Activated CD4-positive, alpha-beta memory T cell treated with anti-CD3 and anti-CD28 coated beads for 36 hours (primary cell): Measurements from ENCODE around the gene SGO2. TPM values are rescaled to one million over a fixed set of nuclear protein-coding genes. Genes with fewer than 3 reads are reported as not detected.
"Not testable (repeated sequence)": the region's sequence is repeated elsewhere in the genome, so short reads cannot be mapped to it uniquely, and the experiment has no call there.

ENCODE experiments used
- CTCF ChIA-PET: fragments of 350-600 bp; sonication (Branson Sonifier 250); formaldehyde crosslinking; loops from one replicate; lab custom pipeline; 2021; ENCODE audit warnings: antibody characterized with exemption, inconsistent platforms; lab: Charles Lee
- POLR2A ChIA-PET: fragments of 350-600 bp; sonication (Branson Sonifier 250); formaldehyde crosslinking; loops from one replicate; lab custom pipeline; 2021; ENCODE audit warnings: antibody characterized with exemption; lab: Charles Lee
- DNase-seq: peaks from one replicate; pipeline ENCODE4 v3.0.0-alpha.2; 2020
- H3K27ac Mint-ChIP-seq: one replicate; pipeline ENCODE4 v1.8.0; 2021; ENCODE audit warnings: mixed read lengths
- H3K27me3 Mint-ChIP-seq: one replicate; pipeline ENCODE4 v1.8.0; 2021; ENCODE audit warnings: mixed read lengths
- H3K36me3 Mint-ChIP-seq: one replicate; pipeline ENCODE4 v1.8.0; 2021; ENCODE audit warnings: mixed read lengths
- H3K4me1 Mint-ChIP-seq: one replicate; pipeline ENCODE4 v1.8.0; 2021; ENCODE audit warnings: low read depth, mixed read lengths
- H3K4me3 Mint-ChIP-seq: one replicate; pipeline ENCODE4 v1.8.0; 2021; ENCODE audit warnings: mild to moderate bottlenecking, mixed read lengths
- H3K9me3 Mint-ChIP-seq: one replicate; pipeline ENCODE4 v1.8.0; 2021; ENCODE audit warnings: mixed read lengths
- intact Hi-C: fragments of 100-400 bp; cut with micrococcal nuclease; formaldehyde crosslinking; loops from one replicate; pipeline ENCODE4 v1.15.1; 2023
- total RNA-seq, 2 experiments: library from RNA; stranded (reverse); gene quantifications; one replicate each; pipeline ENCODE4 v1.2.3, GENCODE V29; 2021

The SGO2 gene
- total RNA-seq, 2 experiments from 2014 or later: 40.5 to 40.7 TPM

DNA sequence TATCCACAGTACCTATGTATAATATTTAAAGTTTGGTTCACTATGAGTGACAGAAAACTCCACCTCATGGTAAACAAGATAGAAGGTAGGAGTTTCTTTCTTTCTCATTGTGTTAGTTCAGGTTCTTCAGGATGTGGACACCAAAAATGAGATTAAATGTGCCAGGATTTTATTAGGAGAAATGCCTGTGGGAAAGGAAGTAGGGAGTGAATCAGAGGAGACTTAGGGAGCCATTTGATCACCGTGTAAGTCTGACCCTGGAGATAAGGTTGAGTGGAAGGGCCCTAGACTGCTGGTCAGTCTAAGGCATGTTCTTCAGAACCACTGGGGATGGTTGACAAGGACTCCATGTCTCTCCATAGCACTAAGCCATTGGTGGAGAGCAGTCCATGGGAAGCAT is 67.9 kb downstream of the SGO2 start:
- no peak for DNase-seq
- CTCF ChIA-PET: no interaction called here
- H3K4me1 Mint-ChIP-seq: no peaks in the 10 kb centered on the region
- H3K27ac Mint-ChIP-seq: no peak overlapping the region
- H3K4me3 Mint-ChIP-seq: no peak overlapping the region
- POLR2A ChIA-PET: no interaction called here
- peaks cover 7% of the 10 kb centered on the region for H3K27me3 Mint-ChIP-seq
- H3K36me3 Mint-ChIP-seq: no peaks in the 10 kb centered on the region
- intact Hi-C loops: no loop called here
- no peaks in the 10 kb centered on the region for H3K9me3 Mint-ChIP-seq

DNA sequence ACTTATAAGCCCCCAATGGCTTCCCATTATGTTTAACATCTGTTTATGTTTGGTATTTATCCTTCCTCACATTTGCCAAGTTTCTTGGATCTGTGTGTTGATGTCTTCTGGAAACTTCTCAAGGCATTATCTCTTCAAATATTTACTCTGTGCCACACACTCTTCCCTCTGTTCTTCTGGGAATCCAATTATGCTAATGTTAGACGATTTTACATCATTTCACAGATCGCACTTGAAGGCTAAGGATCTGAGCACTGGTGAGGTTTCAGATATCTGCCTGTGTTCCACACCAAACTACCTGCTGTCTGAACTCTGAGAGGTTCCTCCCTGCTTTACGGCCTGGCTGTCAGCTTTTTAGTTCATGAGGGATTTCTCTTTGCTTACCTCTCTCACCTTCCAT is 69.9 kb downstream of the SGO2 start:
- Mint-ChIP-seq H3K27me3 (peaks cover 10% of the 10 kb centered on the region), H3K4me1 (no peaks in the 10 kb centered on the region), H3K27ac (no peak overlapping the region), H3K9me3 (no peaks in the 10 kb centered on the region), H3K36me3 (no peaks in the 10 kb centered on the region), H3K4me3 (no peak overlapping the region)
- ChIA-PET CTCF (no interaction called here), POLR2A (no interaction called here)
- DNase-seq: no peak
- intact Hi-C loops: no loop called here

DNA sequence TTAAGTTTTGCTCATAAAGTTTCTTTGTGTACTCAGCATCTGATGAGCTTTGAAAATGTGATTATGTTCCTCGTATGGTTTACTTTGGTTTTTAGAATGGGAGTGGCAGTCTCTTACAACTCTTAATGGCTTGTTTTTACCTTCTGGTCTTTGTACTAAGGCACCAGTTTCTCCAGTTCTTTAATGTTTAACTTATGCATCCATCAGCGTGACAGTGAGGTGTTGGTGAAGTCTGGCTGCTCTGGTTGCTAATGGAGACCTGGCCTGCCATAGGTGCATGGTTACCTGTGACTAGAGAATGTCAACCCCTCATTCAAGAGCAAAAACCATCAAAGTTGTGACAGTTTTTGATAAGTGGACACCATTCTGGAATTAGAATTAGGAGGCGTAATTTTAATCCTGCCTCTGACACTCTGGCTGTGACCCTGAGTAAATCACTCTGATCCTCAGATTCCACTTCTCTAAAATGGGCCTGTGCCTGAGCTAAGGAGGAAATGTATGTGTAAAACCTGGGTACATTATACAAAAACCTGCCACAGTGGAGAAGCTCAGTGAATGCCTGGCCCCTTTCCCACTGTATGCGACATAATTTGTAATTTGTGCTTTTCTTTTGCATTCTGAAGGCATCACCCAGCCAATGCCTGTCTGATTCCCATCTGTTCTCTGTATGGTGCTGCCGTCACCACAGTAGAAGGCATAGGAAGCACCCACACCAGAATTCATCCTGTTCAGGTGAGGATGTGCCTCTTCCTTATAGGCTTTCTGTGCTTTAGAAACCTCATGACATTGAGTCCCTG is 71.0 kb downstream of the SGO2 start:
- CTCF ChIA-PET: no interaction called here
- Mint-ChIP-seq H3K36me3 (no peaks in the 10 kb centered on the region), H3K4me1 (no peaks in the 10 kb centered on the region), H3K4me3 (no peak overlapping the region), H3K9me3 (no peaks in the 10 kb centered on the region), H3K27ac (no peak overlapping the region), H3K27me3 (peaks cover 10% of the 10 kb centered on the region)
- POLR2A ChIA-PET: no interaction called here
- intact Hi-C loops: no loop called here
- DNase-seq: no peak

DNA sequence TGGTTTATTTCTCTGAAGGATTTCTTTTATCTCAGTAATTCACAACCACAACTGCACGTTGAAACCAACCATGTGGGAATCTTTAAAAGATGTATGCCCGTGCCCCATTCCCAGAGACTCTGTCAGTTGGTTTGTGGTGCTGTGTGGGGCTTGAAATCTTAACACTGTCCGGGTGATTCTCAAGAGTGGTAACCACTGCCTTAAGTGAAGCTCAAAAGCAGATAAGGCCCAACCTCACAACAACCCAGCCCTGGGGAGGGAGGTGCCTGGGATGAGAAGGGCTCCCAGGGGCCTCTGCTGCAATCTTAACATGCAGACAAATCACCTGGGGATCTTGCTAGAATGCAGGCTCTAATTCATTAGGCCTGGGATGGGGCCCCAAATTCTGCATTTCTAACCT is 73.2 kb downstream of the SGO2 start:
- no peak for DNase-seq
- ChIA-PET POLR2A (no interaction called here), CTCF (no interaction called here)
- no peak overlapping the region for H3K27ac Mint-ChIP-seq
- intact Hi-C loops: no loop called here
- no peaks in the 10 kb centered on the region for H3K9me3 Mint-ChIP-seq
- no peaks in the 10 kb centered on the region for H3K4me1 Mint-ChIP-seq
- H3K27me3 Mint-ChIP-seq: peaks cover 8% of the 10 kb centered on the region
- H3K4me3 Mint-ChIP-seq: no peak overlapping the region
- H3K36me3 Mint-ChIP-seq: no peaks in the 10 kb centered on the region

DNA sequence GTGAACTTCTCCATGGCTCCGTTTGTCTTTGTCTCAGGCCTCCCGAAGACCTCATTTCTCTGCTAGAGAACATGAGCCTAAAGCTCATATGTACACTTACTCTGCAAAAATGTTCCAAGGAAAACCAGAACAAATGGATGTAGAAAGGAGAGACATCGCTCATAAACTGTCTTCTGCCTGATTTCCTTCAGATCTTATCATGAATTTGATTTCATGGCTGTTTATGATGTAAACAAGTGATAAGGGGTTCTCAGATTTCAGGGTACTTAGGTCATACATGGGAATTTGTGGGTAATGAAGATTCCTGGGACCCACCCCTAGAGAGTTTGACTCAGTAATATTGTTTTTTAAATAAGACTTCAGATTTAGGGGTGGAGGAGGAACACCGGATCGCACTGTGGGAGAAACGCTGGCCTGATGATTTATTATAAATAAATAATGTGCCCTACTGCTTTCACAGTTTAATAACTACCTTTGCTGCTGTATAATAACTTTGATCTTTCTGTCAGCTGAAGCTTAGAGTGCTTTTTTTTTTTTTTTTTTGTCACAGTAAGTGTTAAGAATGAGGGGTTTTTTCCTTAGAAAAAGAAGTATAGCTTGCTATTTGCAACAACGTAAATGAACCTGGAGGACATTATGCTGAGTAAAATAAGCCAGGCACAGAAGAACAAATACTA is 74.7 kb downstream of the SGO2 start:
- CTCF ChIA-PET: no interaction called here
- Mint-ChIP-seq H3K27me3 (peaks cover 8% of the 10 kb centered on the region), H3K9me3 (no peaks in the 10 kb centered on the region), H3K4me1 (no peaks in the 10 kb centered on the region), H3K36me3 (no peaks in the 10 kb centered on the region), H3K27ac (no peak overlapping the region), H3K4me3 (no peak overlapping the region)
- DNase-seq: no peak
- POLR2A ChIA-PET: no interaction called here
- intact Hi-C loops: no loop called here

DNA sequence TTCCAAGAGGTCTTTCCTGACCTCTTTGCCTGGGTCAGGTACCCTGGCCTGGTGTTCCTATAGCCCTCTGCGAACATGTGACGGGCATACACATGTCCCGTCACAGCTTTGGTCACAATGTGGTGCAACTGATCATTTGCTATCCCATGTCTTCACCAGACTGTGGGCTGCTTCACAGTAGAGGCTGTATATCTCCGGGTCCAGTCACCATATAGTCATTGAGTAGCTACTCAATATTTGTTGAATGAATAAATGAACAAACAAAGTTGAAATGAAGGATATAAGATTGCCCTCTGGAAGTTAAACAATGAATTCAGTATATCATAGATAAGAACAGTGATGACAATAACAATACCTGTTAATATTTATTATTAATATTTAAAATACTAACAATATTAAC is 76.6 kb downstream of the SGO2 start:
- no peaks in the 10 kb centered on the region for H3K9me3 Mint-ChIP-seq
- ChIA-PET CTCF (no interaction called here), POLR2A (interaction anchor here (0.5 to 1.0 kb wide), 2 partner anchors 19 to 658 kb away, joined by 3 read pairs; partner anchors contain the start of gene CASP8)
- no peaks in the 10 kb centered on the region for H3K4me1 Mint-ChIP-seq
- DNase-seq: no peak
- intact Hi-C loops: no loop called here
- H3K27ac Mint-ChIP-seq: no peak overlapping the region
- peaks cover 6% of the 10 kb centered on the region for H3K27me3 Mint-ChIP-seq
- no peak overlapping the region for H3K4me3 Mint-ChIP-seq
- H3K36me3 Mint-ChIP-seq: no peaks in the 10 kb centered on the region

DNA sequence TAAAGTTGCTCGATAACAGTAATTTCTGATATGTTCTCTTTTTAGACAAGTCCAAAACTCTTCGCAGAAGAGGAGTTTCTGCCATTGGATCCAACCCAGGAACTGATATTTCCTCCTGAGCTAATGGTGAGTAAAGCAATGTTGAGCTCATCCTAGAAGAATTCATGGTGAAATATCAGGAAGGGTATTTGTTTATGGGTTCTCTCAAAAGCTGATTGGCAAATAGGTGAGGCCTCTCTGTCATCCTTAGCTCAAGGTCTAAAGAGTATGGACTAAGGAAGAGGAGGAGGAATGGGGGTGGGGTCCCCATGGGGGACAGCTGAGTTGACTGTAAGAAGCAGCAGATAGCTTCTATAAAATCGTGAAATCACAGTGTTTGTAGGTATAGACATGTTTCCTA is 78.0 kb downstream of the SGO2 start:
- POLR2A ChIA-PET: no interaction called here
- Mint-ChIP-seq H3K9me3 (no peaks in the 10 kb centered on the region), H3K36me3 (no peaks in the 10 kb centered on the region), H3K27ac (no peak overlapping the region), H3K4me1 (no peaks in the 10 kb centered on the region), H3K4me3 (no peak overlapping the region), H3K27me3 (peaks cover 5% of the 10 kb centered on the region)
- intact Hi-C loops: no loop called here
- CTCF ChIA-PET: no interaction called here
- DNase-seq: no peak

DNA sequence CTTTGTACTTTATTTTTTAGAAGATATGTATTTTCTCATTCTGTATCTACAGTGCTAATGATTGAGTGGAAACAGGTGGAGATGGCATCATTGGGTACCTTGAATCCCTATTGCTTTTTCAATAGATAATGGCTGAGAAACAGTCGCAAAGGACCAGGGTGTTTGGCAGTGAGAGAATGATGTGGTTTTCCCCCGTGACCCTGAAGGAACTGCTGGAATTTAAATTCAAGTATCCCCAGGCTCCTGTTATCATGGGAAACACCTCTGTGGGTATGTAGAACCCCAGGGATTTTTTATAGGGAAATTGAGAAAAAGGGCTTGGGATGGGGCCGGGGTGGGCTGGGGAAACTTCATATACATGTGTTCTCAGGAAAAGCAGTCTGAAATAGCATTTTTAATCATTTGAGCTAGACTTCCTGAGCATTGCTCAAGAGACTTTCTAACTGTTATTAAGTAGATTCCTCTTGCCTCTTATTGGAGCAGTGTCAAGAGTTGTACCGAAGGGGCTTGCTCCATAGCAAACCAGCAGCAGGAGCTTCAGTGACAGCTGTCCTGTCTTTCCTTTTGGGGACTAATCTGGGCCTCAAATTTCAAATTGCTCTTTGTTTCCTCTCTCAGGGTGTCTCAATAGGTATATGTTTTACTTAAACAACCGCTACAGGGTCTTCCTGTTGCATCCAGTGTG is 78.7 kb downstream of the SGO2 start:
- Mint-ChIP-seq H3K4me1 (no peaks in the 10 kb centered on the region), H3K27me3 (peaks cover 5% of the 10 kb centered on the region), H3K4me3 (no peak overlapping the region), H3K9me3 (no peaks in the 10 kb centered on the region), H3K36me3 (no peaks in the 10 kb centered on the region), H3K27ac (no peak overlapping the region)
- intact Hi-C loops: no loop called here
- DNase-seq: no peak
- ChIA-PET CTCF (no interaction called here), POLR2A (no interaction called here)

DNA sequence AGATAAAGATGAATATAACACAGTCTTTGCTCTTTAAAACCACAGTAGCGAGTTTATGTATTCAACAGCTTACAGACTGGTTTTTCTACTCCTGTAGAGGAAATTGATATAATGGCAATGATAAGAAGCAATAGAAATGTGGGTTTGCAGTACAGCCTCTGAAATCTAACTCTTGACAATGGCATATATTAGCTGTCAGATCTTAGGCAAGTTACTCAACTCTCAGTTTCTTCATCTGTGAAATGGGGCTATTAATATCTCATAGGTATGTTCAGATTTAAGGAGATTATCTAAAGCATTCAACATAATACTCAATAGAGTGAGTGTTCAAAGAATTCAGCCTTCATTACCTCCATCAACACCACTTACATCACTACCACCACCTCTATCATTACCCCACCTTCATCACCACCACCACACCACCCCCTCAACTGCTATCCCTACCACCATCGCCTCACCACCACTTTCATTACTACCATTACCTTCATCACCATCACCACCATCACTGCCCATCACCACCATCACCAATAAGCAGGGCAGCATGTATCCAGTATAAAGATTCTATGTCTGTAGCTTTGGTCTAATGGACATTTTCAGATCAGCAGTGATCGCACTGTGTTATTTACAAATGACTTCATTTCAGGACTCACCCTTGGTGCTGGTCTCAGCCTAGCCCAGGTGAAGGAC is 82.5 kb downstream of the SGO2 start:
- intact Hi-C loops: no loop called here
- no peak for DNase-seq
- Mint-ChIP-seq H3K36me3 (no peaks in the 10 kb centered on the region), H3K27ac (no peak overlapping the region), H3K9me3 (no peaks in the 10 kb centered on the region), H3K4me1 (no peaks in the 10 kb centered on the region), H3K27me3 (peaks cover 5% of the 10 kb centered on the region), H3K4me3 (no peak overlapping the region)
- POLR2A ChIA-PET: no interaction called here
- CTCF ChIA-PET: no interaction called here

DNA sequence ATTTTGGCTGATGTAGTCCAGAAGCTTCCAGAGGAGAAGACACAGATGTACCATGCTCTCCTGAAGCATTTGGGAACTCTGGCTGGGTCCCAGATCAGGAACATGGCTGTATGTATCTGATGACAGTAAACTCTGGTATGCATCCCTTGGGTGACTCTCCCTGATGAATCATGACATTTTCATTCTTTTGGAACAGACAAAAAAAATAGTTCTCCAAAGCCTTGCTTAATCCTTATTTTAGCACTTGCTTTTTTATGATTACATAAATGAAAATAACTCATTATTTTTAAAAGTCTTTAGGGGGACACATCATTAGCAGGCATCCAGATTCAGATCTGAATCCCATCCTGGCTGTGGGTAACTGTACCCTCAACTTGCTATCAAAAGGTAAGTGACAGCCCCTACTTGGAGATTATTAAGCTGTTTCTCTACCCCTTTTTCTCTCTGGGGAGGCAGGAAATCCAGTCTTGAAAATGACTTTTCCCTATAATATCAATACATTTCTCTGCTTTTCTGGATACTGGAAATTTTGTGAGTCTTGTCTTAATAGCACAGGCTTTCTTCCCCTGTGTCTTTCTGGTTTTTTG is 83.1 kb downstream of the SGO2 start:
- Mint-ChIP-seq H3K27me3 (peaks cover 5% of the 10 kb centered on the region), H3K4me3 (no peak overlapping the region)
- CTCF ChIA-PET: no interaction called here

DNA sequence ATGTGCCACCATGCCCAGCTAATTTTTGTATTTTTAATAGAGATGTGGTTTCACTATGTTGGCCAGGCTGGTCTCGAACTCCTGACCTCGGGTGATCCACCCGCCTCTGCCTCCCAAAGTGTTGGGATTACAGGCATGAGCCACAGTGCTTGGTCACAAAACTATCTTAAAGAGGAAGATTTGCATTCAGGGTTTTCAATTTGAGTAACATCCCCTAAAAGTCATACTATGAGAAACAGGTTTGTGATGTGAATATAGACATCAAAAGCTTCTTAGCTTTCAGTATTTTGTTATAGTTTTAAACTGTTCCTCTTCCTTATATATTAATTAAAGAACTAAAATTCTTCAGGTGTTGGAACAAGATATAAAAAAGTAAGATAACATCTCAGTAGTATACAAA is 84.2 kb downstream of the SGO2 start:
- H3K27ac Mint-ChIP-seq, H3K4me3 Mint-ChIP-seq, H3K36me3 Mint-ChIP-seq, intact Hi-C loops, H3K27me3 Mint-ChIP-seq, POLR2A ChIA-PET, H3K9me3 Mint-ChIP-seq, H3K4me1 Mint-ChIP-seq: not testable (repeated sequence)
- CTCF ChIA-PET: interaction anchor here (0.6 kb wide), 1 partner anchor 30 kb away, joined by 3 read pairs; no protein-coding TSS in a partner anchor
- DNase-seq: peak; percentile 38

More for the DNA sequence above, 83.1 kb downstream of the SGO2 start:
- Mint-ChIP-seq H3K36me3 (no peaks in the 10 kb centered on the region), H3K9me3 (no peaks in the 10 kb centered on the region), H3K4me1 (peaks cover 2% of the 10 kb centered on the region), H3K27ac (no peak overlapping the region)
- POLR2A ChIA-PET: no interaction called here
- DNase-seq: no peak
- intact Hi-C loops: no loop called here

DNA sequence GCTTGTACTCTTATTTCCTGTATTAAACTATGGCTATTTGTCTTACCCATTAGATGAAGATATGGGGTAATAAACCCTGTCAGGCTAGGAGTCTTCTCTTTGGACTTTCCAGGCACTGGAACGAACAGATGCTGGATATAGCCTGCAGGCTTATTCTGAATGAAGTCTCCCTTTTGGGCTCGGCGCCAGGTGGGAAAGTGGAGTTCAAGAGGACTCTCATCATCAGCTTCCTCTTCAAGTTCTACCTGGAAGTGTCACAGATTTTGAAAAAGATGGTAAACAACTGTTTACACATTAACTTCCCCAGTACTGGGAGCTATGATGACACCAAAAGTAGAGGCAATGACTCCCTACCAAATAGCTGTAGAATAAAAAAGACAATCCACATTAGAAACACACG is 87.7 kb downstream of the SGO2 start:
- H3K9me3 Mint-ChIP-seq: no peaks in the 10 kb centered on the region
- intact Hi-C loops: loop anchor here (2.0 kb wide), 1 partner anchor 89 kb away; no protein-coding TSS in a partner anchor
- H3K4me3 Mint-ChIP-seq: no peak overlapping the region
- no peaks in the 10 kb centered on the region for H3K36me3 Mint-ChIP-seq
- no peak overlapping the region for H3K27ac Mint-ChIP-seq
- POLR2A ChIA-PET: no interaction called here
- CTCF ChIA-PET: interaction anchor here (1.5 kb wide), 1 partner anchor 288 kb away, joined by 3 read pairs; no protein-coding TSS in a partner anchor
- H3K27me3 Mint-ChIP-seq: peaks cover 8% of the 10 kb centered on the region
- H3K4me1 Mint-ChIP-seq: peaks cover 15% of the 10 kb centered on the region
- DNase-seq: no peak
